Muscle layer of duodenum (tissue), 2 donors: Measurements from ENCODE around the gene PACS2.

Source experiments
- H3K27ac ChIP-seq: one replicate; pipeline ENCODE4 v1.7.0; 2013; ENCODE audit warnings: mild to moderate bottlenecking, low read length
- H3K27me3 ChIP-seq: one replicate; pipeline ENCODE4 v1.7.0; 2013; ENCODE audit warnings: low read depth, mild to moderate bottlenecking, control low read depth, low read length
- H3K36me3 ChIP-seq, 2 donors: one replicate each; pipeline ENCODE4 v1.7.0; 2013; ENCODE audit warnings: low read length in 2 of 2, control low read depth in 1 of 2, mild to moderate bottlenecking in 1 of 2; ENCODE audit not compliant: insufficient read depth in 2 of 2, control insufficient read depth in 1 of 2
- H3K4me1 ChIP-seq, 2 donors: one replicate each; pipeline ENCODE4 v1.7.0; 2013; ENCODE audit warnings: low read length in 2 of 2, mild to moderate bottlenecking in 2 of 2, control low read depth in 1 of 2, moderate library complexity in 1 of 2; ENCODE audit not compliant: insufficient read depth in 2 of 2, control insufficient read depth in 1 of 2
- H3K4me3 ChIP-seq, 2 donors: one replicate each; pipeline ENCODE4 v1.7.0; 2013; ENCODE audit warnings: low read length in 2 of 2, low read depth in 1 of 2, mild to moderate bottlenecking in 1 of 2
- H3K9me3 ChIP-seq, 2 donors: one replicate each; pipeline ENCODE4 v1.7.0; 2013; ENCODE audit warnings: low read length in 2 of 2, control low read depth in 1 of 2, mild to moderate bottlenecking in 1 of 2; ENCODE audit not compliant: control insufficient read depth in 1 of 2
- donor health status: healthy.

The PACS2 gene

GRCh38 chr14:105420101-105420973, 105.8 kb downstream of the PACS2 start:
- H3K4me1 ChIP-seq, result peaks cover 4 to 38% of the 10 kb centered on the region in 2 donors
- no peaks in the 10 kb centered on the region for H3K9me3 ChIP-seq
- H3K27ac ChIP-seq, result peak overlapping the region; percentile 23
- H3K27me3 ChIP-seq, result no peaks in the 10 kb centered on the region
- no peaks in the 10 kb centered on the region for H3K36me3 ChIP-seq
- peak overlapping the region; percentile 69 to 76 for H3K4me3 ChIP-seq

- Histone ChIP-seq H3K4me3 (peak overlapping the region; percentile 69 to 76), H3K9me3 (no peaks in the 10 kb centered on the region), H3K27ac (peak overlapping the region; percentile 23), H3K36me3 (no peaks in the 10 kb centered on the region), H3K4me1 (peaks cover 4 to 36% of the 10 kb centered on the region in 2 donors), H3K27me3 (no peaks in the 10 kb centered on the region)
Measured at GRCh38 chr14:105420974-105421674, 106.6 kb downstream of the PACS2 start.

DNA sequence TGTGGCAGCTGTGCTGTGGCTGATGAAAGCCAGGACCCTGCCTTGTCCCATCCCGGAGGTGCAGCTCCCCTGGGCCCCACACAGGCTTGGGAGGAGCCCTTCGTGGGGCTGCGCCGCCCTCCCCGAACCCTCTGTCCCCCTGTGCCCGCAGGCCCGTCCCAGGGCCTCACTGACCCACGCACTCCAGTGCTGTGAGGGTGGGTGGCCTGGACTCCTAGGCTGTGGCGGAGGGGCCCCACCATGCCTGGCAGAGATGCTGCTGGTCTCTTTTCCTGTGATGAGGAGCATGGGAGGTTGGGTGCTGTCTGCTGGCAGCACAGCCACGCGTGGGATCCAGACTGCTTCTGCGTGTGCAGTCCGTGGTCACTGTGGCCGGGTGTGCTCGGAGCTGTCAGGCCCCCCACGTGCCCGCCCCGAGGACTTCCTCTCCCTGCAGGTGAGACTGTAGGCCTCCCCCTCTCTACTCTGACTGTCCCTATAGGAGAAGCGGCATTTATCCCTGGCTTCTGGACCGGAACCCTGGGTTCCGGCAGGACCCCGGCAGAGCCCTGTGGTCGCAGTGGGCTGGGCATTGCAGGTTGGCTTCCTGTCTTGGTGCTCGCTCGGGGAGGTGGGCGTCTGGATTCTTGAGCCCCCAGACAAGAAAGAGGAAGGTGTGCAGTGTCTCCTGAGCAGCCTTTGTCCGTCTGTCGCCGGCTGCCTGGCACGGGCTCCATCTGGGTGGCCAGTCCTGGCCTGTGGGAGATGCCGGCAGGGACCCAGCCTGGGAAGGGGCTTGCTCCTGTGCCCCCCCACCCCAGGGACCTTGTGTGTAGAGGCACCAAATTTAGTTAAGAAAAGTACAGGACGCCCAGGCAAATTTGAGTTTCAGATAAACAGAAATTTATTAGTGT, 107.4 kb downstream of the PACS2 start:
- Histone ChIP-seq H3K4me3 (peak overlapping the region in 1 of 2 donors; percentile 69), H3K4me1 (peaks cover 4 to 36% of the 10 kb centered on the region in 2 donors), H3K36me3 (peaks cover 0 to 6% of the 10 kb centered on the region in 2 donors), H3K27me3 (no peaks in the 10 kb centered on the region), H3K27ac (no peak overlapping the region), H3K9me3 (no peaks in the 10 kb centered on the region)

DNA sequence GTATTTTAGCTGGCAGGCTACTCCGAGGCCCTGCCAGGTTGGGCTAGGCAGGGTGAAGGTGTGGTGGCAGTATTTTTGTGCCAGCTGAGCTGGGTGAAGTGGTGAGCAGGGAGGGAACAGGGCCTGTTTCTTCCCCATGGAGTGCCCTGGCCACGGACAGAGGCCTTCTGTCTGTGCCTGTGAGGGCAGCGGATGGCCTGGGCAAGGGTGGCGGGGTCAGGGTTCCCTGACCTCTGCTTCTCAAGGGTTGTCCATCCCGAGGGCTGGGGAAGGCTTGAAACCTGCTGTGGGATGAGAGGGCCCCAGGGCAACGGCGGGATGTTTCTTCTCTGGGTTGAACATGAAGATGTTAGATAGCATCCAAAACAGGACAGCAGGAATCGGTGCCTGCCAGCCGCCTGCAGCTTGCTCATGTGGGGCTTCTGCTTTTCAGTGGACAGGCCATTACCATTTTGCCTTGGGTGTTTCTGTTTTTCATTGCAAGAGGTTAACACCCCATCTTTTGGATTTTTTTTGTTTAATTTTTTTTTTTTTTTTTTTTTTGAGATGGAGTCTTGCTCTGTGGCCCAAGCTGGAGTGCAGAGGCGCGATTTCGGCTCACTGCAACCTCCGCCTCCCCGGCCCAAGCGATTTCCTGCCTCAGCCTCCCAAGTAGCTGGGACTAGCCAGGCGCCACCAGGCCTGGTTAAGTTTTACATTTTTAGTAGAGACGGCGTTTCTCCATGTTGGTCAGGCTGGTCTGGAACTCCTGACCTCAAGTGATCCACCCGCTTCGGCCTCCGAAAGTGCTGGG, 108.3 kb downstream of the PACS2 start:
- Histone ChIP-seq H3K27ac (no peak overlapping the region), H3K36me3 (peaks cover 0 to 10% of the 10 kb centered on the region in 2 donors), H3K4me1 (peaks cover 4 to 36% of the 10 kb centered on the region in 2 donors)

GRCh38 chr14:105423488-105424195, 109.1 kb downstream of the PACS2 start:
- Histone ChIP-seq H3K4me3 (no peak overlapping the region), H3K9me3 (no peaks in the 10 kb centered on the region), H3K36me3 (peaks cover 0 to 10% of the 10 kb centered on the region in 2 donors), H3K27ac (no peak overlapping the region), H3K4me1 (peaks cover 4 to 31% of the 10 kb centered on the region in 2 donors), H3K27me3 (no peaks in the 10 kb centered on the region)

More for the DNA sequence above, 108.3 kb downstream of the PACS2 start:
- no peaks in the 10 kb centered on the region for H3K27me3 ChIP-seq
- no peaks in the 10 kb centered on the region for H3K9me3 ChIP-seq
- no peak overlapping the region for H3K4me3 ChIP-seq

GRCh38 chr14:105424861-105425260, 110.3 kb downstream of the PACS2 start:
- no peak overlapping the region for H3K4me3 ChIP-seq
- H3K27me3 ChIP-seq, result no peaks in the 10 kb centered on the region
- peaks cover 0 to 10% of the 10 kb centered on the region in 2 donors for H3K36me3 ChIP-seq
- no peak overlapping the region for H3K27ac ChIP-seq
- H3K4me1 ChIP-seq, result peaks cover 4 to 24% of the 10 kb centered on the region in 2 donors
- H3K9me3 ChIP-seq, result no peaks in the 10 kb centered on the region

GRCh38 chr14:105425823-105426247, 111.3 kb downstream of the PACS2 start:
- peaks cover 4 to 24% of the 10 kb centered on the region in 2 donors for H3K4me1 ChIP-seq
- no peaks in the 10 kb centered on the region for H3K27me3 ChIP-seq
- no peak overlapping the region for H3K27ac ChIP-seq
- no peak overlapping the region for H3K4me3 ChIP-seq
- H3K36me3 ChIP-seq, result peaks cover 0 to 10% of the 10 kb centered on the region in 2 donors
- no peaks in the 10 kb centered on the region for H3K9me3 ChIP-seq

GRCh38 chr14:105426416-105427130, 112.0 kb downstream of the PACS2 start:
- H3K27me3 ChIP-seq, result no peaks in the 10 kb centered on the region
- H3K27ac ChIP-seq, result no peak overlapping the region
- H3K4me3 ChIP-seq, result no peak overlapping the region
- no peaks in the 10 kb centered on the region for H3K9me3 ChIP-seq
- peaks cover 0 to 10% of the 10 kb centered on the region in 2 donors for H3K36me3 ChIP-seq
- peaks cover 3 to 16% of the 10 kb centered on the region in 2 donors for H3K4me1 ChIP-seq

DNA sequence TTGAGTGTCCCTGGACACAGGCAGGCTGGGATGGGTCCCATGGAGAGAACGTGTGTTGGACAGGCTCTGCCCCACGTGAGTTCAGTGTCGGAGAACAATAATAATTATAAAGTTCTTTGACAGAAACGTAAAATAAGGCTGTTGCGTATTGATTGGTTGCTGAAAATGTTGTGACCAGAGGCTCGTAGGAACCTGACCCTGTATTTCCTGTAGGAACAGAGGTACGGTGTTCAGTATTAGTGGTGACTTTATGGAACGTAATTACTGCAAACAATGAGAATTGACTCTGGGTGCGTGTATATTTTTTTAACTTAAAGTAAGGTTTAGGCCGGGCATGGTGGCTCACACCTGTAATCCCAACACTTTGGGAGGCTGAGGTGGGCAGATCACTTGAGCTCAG, 112.9 kb downstream of the PACS2 start:
- H3K4me3 ChIP-seq, result no peak overlapping the region
- no peak overlapping the region for H3K27ac ChIP-seq
- H3K27me3 ChIP-seq, result no peaks in the 10 kb centered on the region
- peaks cover 0 to 10% of the 10 kb centered on the region in 2 donors for H3K36me3 ChIP-seq
- H3K9me3 ChIP-seq, result no peaks in the 10 kb centered on the region
- H3K4me1 ChIP-seq, result peaks cover 0 to 8% of the 10 kb centered on the region in 2 donors
